OCI-LY7 (cell line): Measurements from ENCODE around the gene PRKACG. TPM values are rescaled to one million over a fixed set of nuclear protein-coding genes. Genes with fewer than 3 reads are reported as not detected.

Experiments used
- BruUV-seq: library from RNA; stranded (reverse); fragments of 400-500 nt; replicated peaks from 2 replicates; lab custom pipeline; 2021; lab: Mats Ljungman, UMichigan
- CTCF ChIA-PET: fragments of 300-600 bp; sonication (Branson Sonifier 250); formaldehyde crosslinking; loops from one replicate; lab custom pipeline; 2022; ENCODE audit warnings: antibody characterized with exemption; ENCODE audit not compliant: unreplicated experiment; lab: Charles Lee
- POLR2A ChIA-PET: fragments of 300-600 bp; sonication (Branson Sonifier 250); formaldehyde crosslinking; loops from one replicate; lab custom pipeline; 2022; ENCODE audit warnings: antibody characterized with exemption; lab: Charles Lee
- DNase-seq: peaks from one replicate; pipeline ENCODE4 v3.0.0-alpha.2; 2015; ENCODE audit warnings: low spot score
- H2AFZ ChIP-seq: fragments of 200-600 bp; sonication (generic), shearing (Covaris generic); 2 replicates; pipeline ENCODE4 v1.6.1; 2014; ENCODE audit warnings: mild to moderate bottlenecking, antibody characterized with exemption, low read length, moderate library complexity
- H3K27ac ChIP-seq: fragments of 200-600 bp; sonication (generic); 2 replicates; pipeline ENCODE4 v1.5.1; 2014; ENCODE audit warnings: mixed run types, low read depth, mild to moderate bottlenecking, moderate library complexity, low read length, inconsistent platforms; ENCODE audit not compliant: poor library complexity, severe bottlenecking
- H3K36me3 ChIP-seq: fragments of 200-600 bp; sonication (generic); 2 replicates; pipeline ENCODE4 v1.6.1; 2014; ENCODE audit warnings: mild to moderate bottlenecking, antibody characterized with exemption, low read length, moderate library complexity, mixed read lengths; ENCODE audit not compliant: insufficient read depth
- H3K4me1 ChIP-seq: fragments of 200-600 bp; sonication (generic); 2 replicates; pipeline ENCODE4 v1.5.1; 2014; ENCODE audit warnings: mild to moderate bottlenecking, low read length; ENCODE audit not compliant: insufficient read depth, poor library complexity, severe bottlenecking
- H3K4me2 ChIP-seq: fragments of 200-600 bp; sonication (generic); 2 replicates; pipeline ENCODE4 v1.6.1; 2014; ENCODE audit warnings: mild to moderate bottlenecking, low read length
- H3K4me3 ChIP-seq: fragments of 200-600 bp; sonication (generic); 2 replicates; pipeline ENCODE4 v1.5.1; 2014; ENCODE audit warnings: mild to moderate bottlenecking, low read depth, low read length; ENCODE audit not compliant: poor library complexity, severe bottlenecking
- H3K79me2 ChIP-seq: fragments of 200-600 bp; sonication (generic); 2 replicates; pipeline ENCODE4 v1.6.1; 2016; ENCODE audit warnings: low read depth, mild to moderate bottlenecking, low read length, moderate library complexity, mixed read lengths; ENCODE audit not compliant: insufficient read depth
- H3K9me2 ChIP-seq: fragments of 200-600 bp; sonication (generic); 2 replicates; pipeline ENCODE4 v1.6.1; 2016; ENCODE audit warnings: mild to moderate bottlenecking, low read length, mixed read lengths; ENCODE audit not compliant: insufficient read depth
- H3K9me3 ChIP-seq: fragments of 200-600 bp; sonication (generic); 2 replicates; pipeline ENCODE4 v1.6.1; 2014; ENCODE audit warnings: mild to moderate bottlenecking, mixed run types, low read length, mixed read lengths
- H4K20me1 ChIP-seq: fragments of 200-600 bp; sonication (generic); 2 replicates; pipeline ENCODE4 v1.6.1; 2014; ENCODE audit warnings: mild to moderate bottlenecking, antibody characterized with exemption, low read length, moderate library complexity, mixed read lengths; ENCODE audit not compliant: insufficient read depth
- EZH2phosphoT487 ChIP-seq: fragments of 200-600 bp; sonication (generic); IDR thresholded peaks from 2 replicates; pipeline ENCODE4 v1.6.1; 2018; ENCODE audit warnings: low read depth, borderline replicate concordance, mild to moderate bottlenecking, mixed run types, antibody characterized with exemption, low read length, moderate library complexity, mixed read lengths
- intact Hi-C: fragments of 100-400 bp; cut with micrococcal nuclease; formaldehyde crosslinking; loops from one replicate; pipeline ENCODE4 v1.10.0; 2022; ENCODE audit not compliant: unreplicated experiment
- total RNA-seq, 2 experiments: library from RNA; depleted of rRNA in 1 of 2; stranded (reverse); fragments of >200 nt in 1 of 2; shearing (Covaris generic) in 1 of 2; gene quantifications; 2 replicates each; pipeline ENCODE4 v1.2.3, GENCODE V29; 2014 to 2022
- TF ChIP-seq, protein P1 (sequence below): fragments of 200-600 bp; sonication (generic); conservative IDR thresholded peaks from 2 replicates; pipeline ENCODE4 v1.5.1; 2014; ENCODE audit warnings: mild to moderate bottlenecking, antibody characterized with exemption, low read length, moderate library complexity, mixed read lengths

Gene PRKACG
- total RNA-seq, 2 experiments from 2014 or later = not detected

DNA sequence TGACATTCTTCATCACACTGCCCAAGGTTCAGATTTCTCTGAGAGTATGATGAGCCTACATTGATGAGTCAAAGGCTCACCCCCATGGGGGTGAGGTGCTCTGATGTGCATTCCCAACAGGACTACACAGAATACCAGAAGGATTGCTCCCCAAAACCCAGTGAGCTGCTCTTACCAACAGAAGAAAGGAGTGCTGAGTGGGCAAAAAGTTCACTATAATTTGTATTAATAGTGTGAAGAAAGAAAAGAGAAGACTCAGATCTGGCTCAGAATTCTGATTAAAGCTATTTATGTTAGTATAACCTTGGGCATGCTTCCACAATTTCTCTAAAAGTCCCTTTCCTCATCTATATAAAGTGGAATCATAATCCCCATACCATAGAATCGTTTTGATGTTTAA is 46.1 kb downstream of the PRKACG start:
- intact Hi-C loops = no loop called here
- Histone ChIP-seq H4K20me1 (no peaks in the 10 kb centered on the region), H3K79me2 (no peaks in the 10 kb centered on the region), H2AFZ (no peak overlapping the region), H3K9me3 (no peaks in the 10 kb centered on the region), H3K27ac (no peak overlapping the region), H3K36me3 (no peaks in the 10 kb centered on the region), H3K4me2 (no peak overlapping the region), H3K4me1 (peaks cover 7% of the 10 kb centered on the region), H3K4me3 (no peak overlapping the region), H3K9me2 (no peaks in the 10 kb centered on the region)
- no TSS peak for BruUV-seq
- POLR2A ChIA-PET = interaction anchor here (0.5 to 2.0 kb wide), 7 partner anchors 9 to 429 kb away, joined by 3 to 6 read pairs (median 3); no protein-coding TSS in a partner anchor
- TF ChIP-seq, protein P1, sequence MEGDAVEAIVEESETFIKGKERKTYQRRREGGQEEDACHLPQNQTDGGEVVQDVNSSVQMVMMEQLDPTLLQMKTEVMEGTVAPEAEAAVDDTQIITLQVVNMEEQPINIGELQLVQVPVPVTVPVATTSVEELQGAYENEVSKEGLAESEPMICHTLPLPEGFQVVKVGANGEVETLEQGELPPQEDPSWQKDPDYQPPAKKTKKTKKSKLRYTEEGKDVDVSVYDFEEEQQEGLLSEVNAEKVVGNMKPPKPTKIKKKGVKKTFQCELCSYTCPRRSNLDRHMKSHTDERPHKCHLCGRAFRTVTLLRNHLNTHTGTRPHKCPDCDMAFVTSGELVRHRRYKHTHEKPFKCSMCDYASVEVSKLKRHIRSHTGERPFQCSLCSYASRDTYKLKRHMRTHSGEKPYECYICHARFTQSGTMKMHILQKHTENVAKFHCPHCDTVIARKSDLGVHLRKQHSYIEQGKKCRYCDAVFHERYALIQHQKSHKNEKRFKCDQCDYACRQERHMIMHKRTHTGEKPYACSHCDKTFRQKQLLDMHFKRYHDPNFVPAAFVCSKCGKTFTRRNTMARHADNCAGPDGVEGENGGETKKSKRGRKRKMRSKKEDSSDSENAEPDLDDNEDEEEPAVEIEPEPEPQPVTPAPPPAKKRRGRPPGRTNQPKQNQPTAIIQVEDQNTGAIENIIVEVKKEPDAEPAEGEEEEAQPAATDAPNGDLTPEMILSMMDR = no peak
- TF ChIP-seq EZH2phosphoT487 = no peak
- DNase-seq = no peak
- CTCF ChIA-PET = interaction anchor here (0.9 kb wide), 1 partner anchor 19 kb away, joined by 3 read pairs; no protein-coding TSS in a partner anchor

DNA sequence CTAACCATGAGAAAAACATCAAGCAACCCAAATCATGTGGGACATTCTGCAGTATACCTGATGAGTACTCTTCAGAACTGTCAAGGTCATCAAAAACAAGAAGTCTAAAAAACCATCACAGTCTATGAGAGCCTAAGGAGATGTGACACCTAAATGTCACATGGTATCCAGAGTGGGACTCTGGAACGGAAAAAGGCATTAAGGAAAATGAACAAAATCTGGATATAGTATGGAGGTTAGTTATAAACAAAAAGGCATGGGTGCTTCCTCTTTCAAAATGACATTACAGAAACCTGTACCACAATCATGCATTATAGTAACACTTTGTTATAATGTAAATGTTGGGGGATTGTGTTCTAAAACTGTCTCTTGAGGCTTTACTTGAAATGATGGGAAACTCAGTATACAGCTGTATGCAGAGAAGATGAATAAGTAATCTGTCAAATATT is 47.4 kb downstream of the PRKACG start:
- no peaks in the 10 kb centered on the region for H3K9me3 ChIP-seq
- H3K27ac ChIP-seq = no peak overlapping the region
- H3K79me2 ChIP-seq = no peaks in the 10 kb centered on the region
- POLR2A ChIA-PET = interaction anchor here (0.9 to 2.0 kb wide), 3 partner anchors 10 to 124 kb away, joined by 3 to 6 read pairs (median 4); no protein-coding TSS in a partner anchor
- peaks cover 7% of the 10 kb centered on the region for H3K4me1 ChIP-seq
- BruUV-seq = no TSS peak
- no peak overlapping the region for H3K4me2 ChIP-seq
- no peaks in the 10 kb centered on the region for H3K9me2 ChIP-seq
- H2AFZ ChIP-seq = no peak overlapping the region
- H3K4me3 ChIP-seq = no peak overlapping the region
- H3K36me3 ChIP-seq = no peaks in the 10 kb centered on the region
- intact Hi-C loops = no loop called here
- no peak for DNase-seq
- CTCF ChIA-PET = no interaction called here
- no peaks in the 10 kb centered on the region for H4K20me1 ChIP-seq
- no peak for TF ChIP-seq EZH2phosphoT487
- TF ChIP-seq, protein P1 = no peak

DNA sequence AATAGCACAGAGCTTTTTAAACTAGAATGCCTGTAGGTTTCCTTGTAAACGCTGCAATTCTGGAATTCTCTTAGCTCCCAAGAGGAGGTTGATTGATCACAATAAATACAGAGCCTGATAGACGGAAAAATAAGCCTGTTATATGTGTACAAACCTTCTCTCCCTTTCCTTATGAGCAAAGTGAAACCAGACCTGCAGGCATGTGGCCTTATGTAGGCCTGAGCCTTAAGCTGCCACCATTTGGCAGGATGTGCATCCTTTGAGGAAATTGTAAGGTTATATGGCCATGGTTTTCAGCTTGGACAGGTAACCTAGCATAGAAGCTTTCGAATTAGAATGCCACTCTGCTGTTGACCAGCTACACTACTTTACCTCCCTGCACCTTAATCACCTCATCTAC is 49.1 kb downstream of the PRKACG start:
- no peak overlapping the region for H3K27ac ChIP-seq
- H4K20me1 ChIP-seq = no peaks in the 10 kb centered on the region
- no peaks in the 10 kb centered on the region for H3K9me2 ChIP-seq
- no peak overlapping the region for H2AFZ ChIP-seq
- no peaks in the 10 kb centered on the region for H3K79me2 ChIP-seq
- DNase-seq = no peak
- no TSS peak for BruUV-seq
- no peaks in the 10 kb centered on the region for H3K9me3 ChIP-seq
- intact Hi-C loops = no loop called here
- H3K4me1 ChIP-seq = peaks cover 7% of the 10 kb centered on the region
- ChIA-PET POLR2A (interaction anchor here (0.6 kb wide), 1 partner anchor 88 kb away, joined by 3 read pairs; no protein-coding TSS in a partner anchor), CTCF (no interaction called here)
- no peak overlapping the region for H3K4me2 ChIP-seq
- no peaks in the 10 kb centered on the region for H3K36me3 ChIP-seq
- TF ChIP-seq EZH2phosphoT487 = no peak
- TF ChIP-seq, protein P1 = no peak
- H3K4me3 ChIP-seq = no peak overlapping the region
